Gastroesophageal sphincter (tissue), 4 donors: Measurements from ENCODE around the gene CHST8. TPM values are rescaled to one million over a fixed set of nuclear protein-coding genes. Genes with fewer than 3 reads are reported as not detected.

ENCODE experiments used
- ATAC-seq: fragments of 150-250 bp; one replicate; pipeline ENCODE4 v1.9.1; 2016; ENCODE audit warnings: mild to moderate bottlenecking, moderate library complexity
- H3K27ac ChIP-seq, 4 donors: fragments of 200-600 bp; sonication (generic) in 3 of 4; 1 replicate in 3 of 4; 2 replicates in 1 of 4; pipeline ENCODE4 v1.5.1; 2016 to 2019
- H3K27me3 ChIP-seq: fragments of 200-600 bp; sonication (generic); one replicate; pipeline ENCODE4 v1.5.1; 2019
- H3K36me3 ChIP-seq, 2 donors: fragments of 200-600 bp; sonication (generic); one replicate each; pipeline ENCODE4 v1.5.1; 2019; ENCODE audit warnings: control low read depth in 1 of 2
- H3K4me1 ChIP-seq, 3 donors: fragments of 200-600 bp; sonication (generic); 1 replicate in 2 of 3; 2 replicates in 1 of 3; pipeline ENCODE4 v1.5.1; 2016 to 2019; ENCODE audit warnings: control low read depth in 2 of 3
- H3K4me3 ChIP-seq, 2 donors: fragments of 200-600 bp; sonication (generic); one replicate each; pipeline ENCODE4 v1.5.1; 2019; ENCODE audit warnings: mild to moderate bottlenecking in 1 of 2, moderate library complexity in 1 of 2
- H3K9me3 ChIP-seq, 3 donors: fragments of 200-600 bp; sonication (generic); one replicate each; pipeline ENCODE4 v1.5.1; 2017 to 2019; ENCODE audit warnings: control low read depth in 2 of 3
- CTCF ChIP-seq, 4 experiments: fragments of 200-600 bp in 2 of 4; fragments of 450-650 bp in 2 of 4; sonication (generic) in 1 of 4; IDR thresholded peaks; one replicate each; pipeline ENCODE4 v1.5.1; 2017 to 2019; ENCODE audit warnings: antibody characterized with exemption in 4 of 4, mild to moderate bottlenecking in 2 of 4, moderate library complexity in 2 of 4
- EP300 ChIP-seq: sonication (generic); formaldehyde crosslinking; IDR thresholded peaks from one replicate; pipeline ENCODE4 v1.6.1; 2017; ENCODE audit warnings: antibody characterized with exemption, mild to moderate bottlenecking
- POLR2A ChIP-seq, 2 donors: fragments of 450-650 bp; IDR thresholded peaks; one replicate each; pipeline ENCODE4 v1.6.1; 2017; ENCODE audit warnings: antibody characterized with exemption in 2 of 2, mild to moderate bottlenecking in 2 of 2, moderate library complexity in 1 of 2
- POLR2AphosphoS5 ChIP-seq: sonication (generic); formaldehyde crosslinking; IDR thresholded peaks from one replicate; pipeline ENCODE4 v1.6.1; 2017; ENCODE audit warnings: antibody characterized with exemption
- WGBS, 2 donors: methylation state at CpG; one replicate each; pipeline ENCODE4 v1.1.5; 2018; ENCODE audit warnings: low coverage in 1 of 2; 5-methylcytosine and 5-hydroxymethylcytosine counted together
- total RNA-seq, 4 donors: library from RNA; depleted of rRNA; stranded (reverse); fragments of >200 nt; gene quantifications; one replicate each; pipeline ENCODE4 v1.1.0, GENCODE V29; 2016

CHST8 gene
- total RNA-seq, 4 donors from 2014 or later = 0.16 to 0.66 (median 0.54) TPM; not detected in 1

GRCh38 chr19:33673258-33673875, 51.6 kb downstream of the CHST8 start:
- H3K27ac ChIP-seq = no peak overlapping the region
- no peak for ATAC-seq
- TF ChIP-seq POLR2AphosphoS5 (no peak), EP300 (no peak), CTCF (IDR thresholded peaks at IDR 0.05) (no peak), POLR2A (IDR thresholded peaks at IDR 0.05) (no peak)
- no peaks in the 10 kb centered on the region for H3K36me3 ChIP-seq
- no peaks in the 10 kb centered on the region for H3K4me1 ChIP-seq
- H3K27me3 ChIP-seq = peaks cover 69% of the 10 kb centered on the region
- no peak overlapping the region for H3K4me3 ChIP-seq
- no peaks in the 10 kb centered on the region for H3K9me3 ChIP-seq
- 70% methylated on average over 4 to 9 of the region's 9 CpGs for WGBS, 2 donors

- 49 to 72% methylated on average over 5 to 7 of the region's 10 CpGs for WGBS, 2 donors
- peaks cover 74% of the 10 kb centered on the region for H3K27me3 ChIP-seq
- H3K36me3 ChIP-seq = no peaks in the 10 kb centered on the region
- no peak for ATAC-seq
- no peaks in the 10 kb centered on the region for H3K4me1 ChIP-seq
- no peaks in the 10 kb centered on the region for H3K9me3 ChIP-seq
- no peak overlapping the region for H3K27ac ChIP-seq
- TF ChIP-seq CTCF (IDR thresholded peaks at IDR 0.05) (no peak), POLR2AphosphoS5 (no peak), POLR2A (IDR thresholded peaks at IDR 0.05) (no peak), EP300 (no peak)
- H3K4me3 ChIP-seq = no peak overlapping the region
These were observed 52.4 kb downstream of the CHST8 start for GRCh38 chr19:33673996-33674625.

- peaks cover 79% of the 10 kb centered on the region for H3K27me3 ChIP-seq
- no peak overlapping the region for H3K27ac ChIP-seq
- 25 to 63% methylated on average over 2 to 3 of the region's 10 CpGs for WGBS, 2 donors
- H3K4me1 ChIP-seq = no peaks in the 10 kb centered on the region
- no peaks in the 10 kb centered on the region for H3K9me3 ChIP-seq
- H3K36me3 ChIP-seq = no peaks in the 10 kb centered on the region
- TF ChIP-seq CTCF (IDR thresholded peaks at IDR 0.05) (no peak), EP300 (no peak), POLR2AphosphoS5 (no peak), POLR2A (IDR thresholded peaks at IDR 0.05) (no peak)
- H3K4me3 ChIP-seq = no peak overlapping the region
- ATAC-seq = no peak
These were observed 53.0 kb downstream of the CHST8 start for GRCh38 chr19:33674626-33675367.

DNA sequence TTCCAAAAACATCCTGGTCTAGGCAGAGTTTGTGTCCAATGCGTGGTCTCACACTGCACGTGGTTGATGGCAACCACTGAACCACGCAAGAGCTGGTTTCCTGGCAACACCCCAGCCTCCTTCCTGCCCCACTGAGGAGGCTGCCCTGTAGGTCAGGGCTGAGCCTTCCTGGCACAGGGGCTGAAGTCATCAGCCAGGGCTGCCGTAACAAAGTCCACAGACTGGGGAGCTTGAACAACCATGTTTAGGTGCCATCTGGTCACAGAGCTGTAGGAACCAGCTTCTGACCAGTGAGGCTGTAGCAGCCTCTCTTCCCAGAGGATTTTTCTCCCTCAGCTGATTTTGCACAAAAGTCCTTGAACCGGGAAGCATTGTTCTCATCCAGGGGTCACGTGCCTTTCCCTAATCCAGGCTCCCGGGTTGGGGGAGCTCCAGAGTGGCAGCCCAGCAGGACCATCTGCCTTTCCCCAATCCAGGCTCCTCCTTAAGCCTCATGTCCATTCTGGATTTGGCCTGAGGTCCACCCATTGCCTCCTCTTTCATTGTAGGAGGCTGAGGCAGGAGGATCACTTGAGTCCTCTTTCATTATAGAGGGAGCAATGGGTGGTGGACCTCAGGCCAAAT, 53.9 kb downstream of the CHST8 start:
- no peaks in the 10 kb centered on the region for H3K4me1 ChIP-seq
- no peak for ATAC-seq
- no peaks in the 10 kb centered on the region for H3K36me3 ChIP-seq
- H3K4me3 ChIP-seq = no peak overlapping the region
- WGBS, 2 donors = 24 to 30% methylated on average over 3 to 4 of the region's 7 CpGs
- no peak for TF ChIP-seq CTCF (IDR thresholded peaks at IDR 0.05)
- no peak for TF ChIP-seq EP300
- no peak for TF ChIP-seq POLR2A (IDR thresholded peaks at IDR 0.05)
- TF ChIP-seq POLR2AphosphoS5 = no peak
- H3K27ac ChIP-seq = no peak overlapping the region
- no peaks in the 10 kb centered on the region for H3K9me3 ChIP-seq
- peaks cover 82% of the 10 kb centered on the region for H3K27me3 ChIP-seq
